Astrocyte (in vitro differentiated cells and primary cell): ENCODE measurements around the gene MED12L.

Experiments used
- CTCF ChIP-seq: IDR thresholded peaks from 2 replicates; pipeline ENCODE4 v1.5.1; 2011; ENCODE audit warnings: low read depth, mild to moderate bottlenecking, inconsistent platforms, low read length, moderate library complexity; ENCODE audit not compliant: insufficient read depth
- EZH2 ChIP-seq: IDR thresholded peaks from 2 replicates; pipeline ENCODE4 v1.6.1; 2012; ENCODE audit warnings: mild to moderate bottlenecking, low read length, inconsistent platforms; ENCODE audit not compliant: insufficient read depth

GRCh38 chr3:151386056-151386455 is 300.6 kb downstream of the MED12L start:
- no peak for TF ChIP-seq CTCF
- no peak for TF ChIP-seq EZH2
